ENCODE data around the gene CCNB1IP1.
"Not testable (repeated sequence)": the region's sequence is repeated elsewhere in the genome, so short reads cannot be mapped to it uniquely, and the experiment has no call there.

The CCNB1IP1 gene

DNA sequence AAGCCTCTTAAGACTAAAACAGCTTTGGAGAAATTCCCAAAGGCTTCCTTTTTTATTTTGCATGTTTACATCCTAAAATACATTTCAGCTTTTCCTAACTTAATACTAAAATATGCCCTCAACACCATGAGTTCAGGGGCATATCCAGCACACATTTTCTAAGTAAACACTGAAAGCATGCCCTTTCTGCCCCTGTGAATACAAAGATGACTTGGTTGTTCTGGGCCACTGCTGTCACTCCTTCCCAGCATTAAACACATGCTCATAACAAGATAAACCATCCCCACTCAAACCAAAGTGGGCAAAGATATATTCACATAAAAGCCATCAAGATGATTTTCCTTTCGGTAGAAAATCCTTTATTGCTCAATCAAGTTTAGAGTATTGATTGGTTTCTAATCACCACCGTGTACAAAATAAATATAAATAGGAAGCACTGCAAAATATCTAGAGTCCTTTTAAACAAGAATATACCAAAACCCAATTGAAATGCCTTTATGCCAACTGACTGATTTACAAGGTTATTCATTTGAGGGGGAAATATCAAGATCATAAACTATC lies 1.9 kb downstream of the CCNB1IP1 start:
- no peak for DNase-seq

DNA sequence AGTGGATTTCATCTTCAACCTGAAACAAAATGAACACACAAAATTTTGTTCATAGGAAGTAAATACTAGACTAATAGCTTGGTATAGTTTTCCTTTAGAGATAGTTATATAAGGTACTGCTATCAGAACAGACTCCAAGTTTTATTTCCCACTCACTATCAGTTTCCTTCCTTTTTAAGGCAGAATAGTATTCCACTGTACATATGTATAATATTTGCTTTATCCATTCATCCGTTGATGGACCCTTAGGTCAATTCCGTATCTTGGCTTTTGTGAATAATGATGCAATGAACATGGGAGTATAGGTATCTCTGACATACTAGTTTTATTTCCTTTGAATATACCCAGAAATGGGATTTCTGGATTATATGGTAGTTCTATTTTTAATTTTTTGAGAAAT lies 3.7 kb downstream of the CCNB1IP1 start:
- DNase-seq = no peak

DNA sequence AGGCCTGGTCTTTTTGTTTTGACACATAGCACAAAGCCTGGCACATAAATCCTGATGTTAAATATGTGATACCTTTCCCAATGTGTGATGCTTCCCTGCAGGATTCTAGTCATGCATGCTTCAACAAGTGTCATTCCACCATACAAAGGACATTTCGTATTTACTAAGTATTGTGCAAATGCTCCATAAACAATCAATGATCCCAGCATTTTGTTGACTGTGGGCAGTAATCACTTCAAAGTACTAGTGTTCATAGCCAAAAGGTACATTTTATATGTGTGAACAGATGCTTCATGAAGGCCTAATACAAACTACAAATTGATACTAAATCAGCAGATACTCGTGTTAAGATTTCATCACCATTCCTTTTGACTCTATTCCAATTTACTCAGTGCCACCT lies 4.4 kb downstream of the CCNB1IP1 start:
- no peak for DNase-seq

DNA sequence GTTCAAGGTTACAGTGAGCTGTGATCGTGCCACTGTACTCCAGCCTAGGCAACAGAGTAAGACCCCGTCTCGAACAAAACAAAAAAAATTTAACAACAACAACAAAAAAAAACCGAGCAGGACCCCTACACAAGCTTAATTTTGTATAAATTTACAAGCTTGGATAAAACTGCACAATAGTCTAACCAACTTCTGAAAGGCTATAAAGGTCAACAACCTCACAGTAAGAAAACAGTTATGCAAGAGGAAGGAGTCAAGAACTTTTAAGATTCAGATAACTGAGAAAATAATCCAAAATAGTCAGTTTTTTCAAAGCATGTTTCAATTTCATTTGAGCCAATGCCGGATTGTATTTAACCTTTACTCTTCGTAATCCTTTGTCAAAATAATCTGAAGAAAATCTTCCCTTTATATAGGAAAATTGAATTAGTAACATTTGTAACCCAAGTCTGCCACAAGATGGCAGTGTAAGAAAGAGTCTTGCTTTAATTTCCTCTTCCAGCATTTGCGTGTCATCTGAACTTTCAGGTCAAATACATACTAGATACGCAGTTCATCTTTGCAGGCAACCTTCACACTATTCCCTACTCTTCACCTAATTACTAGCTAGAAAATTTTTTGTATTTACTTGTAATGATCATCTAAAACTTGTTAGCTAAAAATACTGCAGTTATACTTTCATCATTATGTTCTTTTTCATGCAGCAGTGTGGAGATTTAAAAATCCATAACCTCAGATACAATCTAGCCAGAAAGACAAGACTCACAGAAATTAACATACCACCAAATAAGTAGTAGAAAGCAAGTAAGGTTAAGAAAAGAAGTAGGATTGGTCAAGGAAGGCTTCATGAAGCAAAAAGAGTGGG lies 5.8 kb downstream of the CCNB1IP1 start:
- no peak for DNase-seq

DNA sequence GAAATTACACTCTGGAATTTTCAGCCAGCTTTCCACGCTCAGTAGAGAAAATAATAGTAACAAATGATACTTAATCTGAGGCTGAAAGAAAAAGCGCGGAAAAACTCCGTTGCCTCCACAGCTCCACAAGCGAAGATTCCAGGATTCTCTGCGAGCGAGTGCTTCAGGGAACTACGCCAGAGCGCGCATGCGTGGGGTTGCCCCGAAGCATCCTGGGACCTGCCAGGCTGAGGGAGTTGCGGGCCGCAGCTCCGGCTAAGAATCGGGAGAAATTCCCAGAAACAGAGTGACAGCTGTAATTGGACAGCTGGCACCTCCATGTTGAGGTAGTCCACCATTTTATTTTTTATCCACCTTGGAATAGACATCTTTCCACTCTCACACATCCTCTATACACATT lies 15.4 kb downstream of the CCNB1IP1 start:
- DNase-seq = no peak

DNA sequence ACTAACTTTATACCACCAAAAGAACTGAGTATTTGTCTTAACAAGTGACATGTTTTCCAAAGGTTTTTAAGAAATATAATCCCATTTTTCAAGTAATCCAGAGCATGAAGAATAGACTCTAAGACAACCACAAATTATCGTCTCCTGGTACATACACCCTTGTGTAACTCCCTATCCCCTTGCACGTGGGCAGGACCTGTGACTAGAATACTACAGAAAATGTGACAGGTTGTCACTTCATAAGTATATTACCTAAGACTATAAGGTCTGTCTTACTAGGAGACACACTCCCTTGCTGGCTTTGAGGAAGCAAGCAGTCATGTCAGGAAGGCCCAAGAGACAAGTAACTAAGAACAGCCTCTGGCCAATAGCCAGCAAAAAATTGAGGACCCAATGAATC lies 19.1 kb downstream of the CCNB1IP1 start:
- DNase-seq = no peak

DNA sequence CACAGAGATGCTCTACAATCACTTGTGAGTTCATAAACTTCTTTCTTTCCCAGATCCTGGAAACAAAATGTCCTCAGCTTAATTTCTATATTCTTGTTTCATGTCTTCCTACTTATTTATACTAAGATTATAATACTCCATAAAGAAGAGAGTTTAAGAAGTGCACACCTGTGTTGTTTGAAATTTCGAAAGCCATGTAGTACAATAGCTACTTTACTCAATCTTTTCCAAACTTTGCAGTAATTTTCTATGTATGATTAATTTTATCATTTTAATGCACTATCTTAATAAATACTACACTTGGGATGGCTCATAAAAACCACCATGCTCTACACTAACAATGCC lies 27.0 kb downstream of the CCNB1IP1 start:
- no peak for DNase-seq

DNA sequence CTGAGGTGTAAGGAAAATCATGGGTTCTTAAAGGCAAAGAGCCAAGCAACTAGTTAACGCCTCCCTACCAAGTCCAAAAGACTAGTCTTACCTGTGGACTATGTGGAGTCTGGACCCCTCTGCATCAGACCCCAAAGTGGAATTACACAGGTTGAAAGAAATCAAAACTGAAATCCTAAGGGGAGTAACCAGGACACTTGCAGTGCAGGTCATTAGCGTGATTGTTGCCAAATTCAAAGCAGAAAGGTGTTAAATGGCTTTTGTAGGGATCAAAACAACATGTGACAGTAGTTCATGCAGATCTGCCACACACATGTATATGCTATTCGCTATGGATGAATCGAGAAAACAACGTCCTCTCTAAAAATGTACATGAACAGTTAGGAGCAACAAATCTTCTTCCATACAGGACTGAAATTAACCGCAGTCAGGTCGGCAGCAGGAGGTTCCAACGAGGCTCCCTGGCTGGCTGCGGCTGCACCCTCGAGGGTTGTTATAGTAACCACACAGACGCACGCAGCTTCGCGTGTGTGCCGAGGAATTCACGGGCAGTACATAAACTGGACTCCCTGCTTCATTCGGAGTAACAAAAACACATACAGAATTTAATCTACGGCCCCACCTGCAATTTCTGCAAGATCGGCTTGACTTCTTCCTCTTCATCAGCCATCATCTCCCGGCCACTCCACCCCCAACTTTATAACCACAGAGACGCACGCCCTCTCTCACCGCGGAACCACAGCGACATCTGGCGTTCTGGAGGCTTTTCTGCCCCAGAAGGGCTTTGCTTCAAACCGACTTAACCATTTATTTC lies 27.6 kb downstream of the CCNB1IP1 start, which contains the start of gene TTC5:
Gene TTC5 (minus strand): TSS at position 687 of the 814 bp plus-strand sequence. CDS start 14 bp downstream, at position 673.
- DNase-seq = peak; percentile 86

DNA sequence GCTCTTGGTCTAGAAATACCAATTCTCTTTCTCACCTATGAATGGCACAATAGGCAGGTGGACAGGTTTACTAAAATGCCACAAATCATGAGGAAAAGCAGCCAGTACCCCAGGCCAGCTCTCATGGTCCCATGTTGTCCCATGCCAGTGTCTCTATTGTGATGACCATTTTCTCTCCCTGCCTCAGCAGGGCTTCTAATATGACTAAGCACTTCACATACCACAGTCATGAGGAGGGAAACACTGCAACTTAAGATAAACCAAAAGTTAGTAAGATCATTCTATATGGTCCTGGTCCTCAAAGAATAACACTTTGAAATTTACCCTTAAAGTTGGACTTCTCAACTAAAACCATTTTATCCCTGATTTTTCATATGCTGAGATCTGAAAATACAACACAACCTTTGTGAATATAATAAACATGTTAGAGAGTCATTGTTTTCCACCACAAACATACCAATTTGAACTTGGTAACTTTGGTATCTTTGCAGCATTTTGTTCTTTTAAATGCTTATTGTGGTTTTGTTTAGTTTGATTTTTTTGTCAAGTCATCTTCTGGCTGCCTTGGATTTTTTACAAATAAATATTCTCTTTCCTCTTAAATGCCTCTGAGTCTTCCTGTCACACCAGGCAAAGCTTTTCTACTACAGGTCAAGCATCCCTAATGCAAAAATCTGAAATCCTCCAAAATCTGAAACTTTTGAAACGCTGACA lies 30.9 kb downstream of the CCNB1IP1 start:
- no peak for DNase-seq

DNA sequence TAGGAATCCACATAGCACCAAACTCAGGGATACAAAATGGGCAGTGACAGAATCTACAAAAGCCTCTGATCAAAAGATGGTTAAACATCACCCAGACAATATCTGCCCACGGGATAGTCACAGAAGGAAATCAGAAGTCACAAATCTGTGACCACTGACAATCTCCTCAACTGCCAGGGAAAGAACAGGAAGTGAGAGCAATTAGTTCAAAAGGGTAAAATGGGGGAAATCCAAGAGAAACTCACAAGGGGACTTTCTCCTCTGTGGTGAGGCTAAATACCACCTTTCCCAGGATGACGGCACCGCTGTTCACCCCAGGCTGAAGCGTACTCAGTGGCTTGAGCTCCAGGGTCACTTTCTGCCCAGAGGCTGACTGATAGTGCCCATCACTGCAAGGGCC lies 38.0 kb downstream of the CCNB1IP1 start:
- no peak for DNase-seq

DNA sequence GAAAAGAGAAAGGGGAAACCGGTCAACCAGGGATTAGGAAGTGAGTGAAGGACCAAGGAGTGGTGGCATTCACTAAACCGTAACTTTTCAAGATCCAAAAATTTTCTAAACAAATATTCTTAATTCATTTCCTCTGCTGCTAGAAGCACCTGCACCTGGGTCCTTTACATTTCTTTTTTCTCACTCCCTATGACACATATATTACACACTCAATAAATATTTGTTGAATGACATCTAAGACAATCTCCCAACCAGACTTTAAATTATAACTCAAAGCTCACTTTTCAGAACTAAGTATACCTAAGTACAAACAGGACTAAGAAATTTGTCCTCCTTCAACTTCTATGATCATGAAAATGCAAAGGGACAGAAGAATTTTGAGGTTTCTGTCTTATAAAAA lies 38.4 kb downstream of the CCNB1IP1 start:
- no peak for DNase-seq

DNA sequence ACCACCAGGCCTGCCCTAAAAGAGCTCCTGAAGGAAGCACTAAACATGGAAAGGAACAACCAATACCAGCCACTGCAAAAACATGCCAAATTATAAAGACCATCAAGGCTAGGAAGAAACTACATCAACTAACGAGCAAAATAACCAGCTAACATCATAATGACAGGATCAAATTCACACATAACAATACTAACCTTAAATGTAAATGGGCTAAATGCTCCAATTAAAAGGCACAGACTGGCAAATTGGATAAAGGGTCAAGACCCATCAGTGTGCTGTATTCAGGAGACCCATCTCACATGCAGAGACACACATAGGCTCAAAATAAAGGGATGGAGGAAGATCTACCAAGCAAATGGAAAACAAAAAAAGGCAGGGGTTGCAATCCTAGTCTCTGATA lies 51.1 kb downstream of the CCNB1IP1 start:
- not testable (repeated sequence) for DNase-seq

DNA sequence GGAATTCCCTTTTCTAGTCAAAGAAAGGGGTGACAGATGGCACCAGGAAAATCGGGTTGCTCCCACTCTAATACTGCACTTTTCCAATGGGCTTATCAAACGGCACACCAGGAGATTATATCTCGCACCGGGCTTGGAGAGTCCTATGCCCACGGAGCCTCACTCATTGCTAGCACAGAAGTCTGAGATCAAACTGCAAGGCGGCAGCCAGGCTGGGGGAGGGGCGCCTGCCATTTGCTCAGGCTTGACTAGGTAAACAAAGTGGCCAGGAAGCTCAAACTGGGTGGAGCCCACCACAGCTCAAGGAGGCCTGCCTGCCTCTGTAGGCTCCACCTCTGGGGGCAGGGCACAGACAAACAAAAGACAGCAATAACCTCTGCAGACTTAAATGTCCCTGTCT lies 52.8 kb downstream of the CCNB1IP1 start:
- peak; percentile 11 for DNase-seq

DNA sequence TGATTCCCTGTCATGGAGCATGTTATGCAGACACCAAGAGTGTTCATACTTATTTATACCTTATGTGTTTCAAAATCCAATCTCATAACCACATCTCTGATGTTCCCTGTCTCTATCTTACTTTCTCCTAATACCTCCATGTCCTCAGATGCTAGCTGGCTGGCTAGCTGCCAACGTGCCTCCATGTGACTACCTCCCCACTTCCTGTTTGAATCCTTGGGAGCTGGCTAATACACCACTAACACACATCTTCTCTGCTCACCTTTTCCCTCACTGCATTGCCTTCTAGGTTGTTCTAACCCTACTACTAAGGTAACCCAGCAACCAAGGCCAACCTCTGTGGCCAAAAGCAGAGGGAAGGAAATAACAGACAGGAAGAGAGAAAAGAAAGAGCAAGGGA lies 54.7 kb downstream of the CCNB1IP1 start:
- DNase-seq = no peak

DNA sequence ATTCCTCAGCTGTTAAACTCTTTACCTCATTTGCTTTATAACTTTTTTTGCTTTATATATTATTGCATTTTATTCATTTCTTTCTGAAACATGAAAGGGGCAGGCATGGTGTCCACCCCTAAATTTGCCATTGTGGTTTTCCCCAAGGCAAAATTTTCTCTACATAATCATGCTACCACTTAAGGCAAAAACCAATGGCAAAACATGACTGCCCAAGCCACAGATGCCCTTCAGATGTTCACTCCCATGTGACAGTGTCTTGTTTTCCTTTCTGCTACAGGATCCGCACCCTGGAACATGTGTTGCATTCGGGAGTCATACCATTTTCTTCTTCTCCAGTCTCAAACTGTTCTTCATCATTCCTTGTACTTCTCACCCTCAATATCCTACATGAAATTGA lies 55.7 kb downstream of the CCNB1IP1 start:
- DNase-seq = no peak

DNA sequence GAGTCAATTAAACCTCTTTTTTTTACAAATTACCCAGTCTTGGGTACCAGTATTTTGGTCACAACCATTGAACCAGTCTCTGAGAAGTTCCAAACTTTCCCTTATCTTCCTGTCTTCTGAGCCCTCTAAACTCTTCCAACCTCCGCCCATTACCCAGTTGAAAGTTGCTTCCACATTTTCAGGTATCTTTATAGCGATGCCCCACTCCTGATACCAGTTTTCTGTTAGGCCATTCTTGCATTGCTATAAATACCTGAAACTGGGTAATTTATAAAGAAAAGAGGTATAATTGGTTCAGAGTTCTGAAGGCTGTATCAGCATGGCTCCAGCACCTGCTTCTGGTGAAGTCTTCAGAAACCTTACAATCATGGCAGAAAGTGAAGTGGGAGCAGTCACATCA lies 59.0 kb downstream of the CCNB1IP1 start:
- no peak for DNase-seq

DNA sequence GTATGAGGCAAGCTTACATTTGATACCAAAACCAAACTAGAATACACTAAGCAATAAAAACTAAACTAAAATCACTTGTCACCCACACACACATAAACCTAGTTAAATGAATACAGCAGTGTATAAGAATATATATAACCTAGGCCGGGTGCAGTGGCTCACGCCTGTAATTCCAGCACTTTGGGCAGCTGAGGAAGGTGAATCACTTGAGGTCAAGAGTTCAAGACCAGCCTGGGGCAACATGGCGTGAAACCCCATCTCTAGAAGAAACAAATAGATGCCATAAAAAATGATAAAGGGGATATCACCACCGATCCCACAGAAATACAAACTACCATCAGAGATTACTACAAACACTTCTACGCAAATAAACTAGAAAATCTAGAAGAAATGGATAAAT lies 68.7 kb downstream of the CCNB1IP1 start:
- not testable (repeated sequence) for DNase-seq

DNA sequence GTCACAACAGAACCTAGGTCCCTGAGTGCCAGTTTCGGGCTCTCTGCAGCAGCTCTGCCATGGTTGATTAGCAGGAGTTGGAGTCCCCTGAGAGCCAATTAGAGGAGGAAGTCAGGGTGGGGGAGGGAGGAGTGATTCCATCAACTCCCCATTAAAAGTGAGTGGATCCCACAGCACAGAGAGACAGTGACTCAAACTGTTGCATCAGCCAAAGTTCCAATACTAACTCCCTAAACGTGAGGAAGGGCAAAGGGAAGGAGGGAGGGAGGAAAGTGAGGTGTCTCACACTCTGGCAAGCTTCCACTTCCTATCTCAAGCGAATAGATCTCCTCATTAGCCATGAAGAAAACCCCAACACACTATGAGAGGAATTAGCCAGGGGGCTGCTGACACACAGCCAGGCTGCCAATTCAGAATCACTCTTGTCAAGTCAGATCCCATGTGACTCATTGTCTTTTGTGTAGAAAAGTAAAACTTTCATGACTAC lies 70.4 kb downstream of the CCNB1IP1 start:
- no peak for DNase-seq
